Aorta (tissue), 5 donors: ENCODE results near the gene SCARB2. TPM values are rescaled to one million over a fixed set of nuclear protein-coding genes. Genes with fewer than 3 reads are reported as not detected.

ENCODE experiments used
- ATAC-seq: fragments of 200-7000 bp; cut with Tn5 transposase; one replicate; pipeline ENCODE4 v1.9.1; 2022; ENCODE audit warnings: moderate library complexity; ENCODE audit not compliant: low FRiP score
- DNase-seq, 2 donors: peaks; one replicate each; pipeline ENCODE4 v3.0.0-alpha.2; 2020
- H3K27ac ChIP-seq, 2 donors: one replicate each; pipeline ENCODE4 v1.5.1; 2013; ENCODE audit warnings: low read length in 2 of 2, mild to moderate bottlenecking in 2 of 2, moderate library complexity in 2 of 2, control low read depth in 1 of 2, inconsistent platforms in 1 of 2, low read depth in 1 of 2
- H3K27me3 ChIP-seq, 2 donors: one replicate each; pipeline ENCODE4 v1.6.1; 2013; ENCODE audit warnings: control low read depth in 1 of 2, low read length in 1 of 2, mild to moderate bottlenecking in 1 of 2, moderate library complexity in 1 of 2; ENCODE audit not compliant: insufficient read depth in 2 of 2, control insufficient read depth in 1 of 2
- H3K36me3 ChIP-seq, 2 donors: one replicate each; pipeline ENCODE4 v1.6.1; 2013; ENCODE audit warnings: control low read depth in 1 of 2, low read length in 1 of 2, mild to moderate bottlenecking in 1 of 2; ENCODE audit not compliant: insufficient read depth in 2 of 2, control insufficient read depth in 1 of 2
- H3K4me1 ChIP-seq, 2 donors: one replicate each; pipeline ENCODE4 v1.6.1; 2013; ENCODE audit warnings: low read length in 2 of 2, control low read depth in 1 of 2, mild to moderate bottlenecking in 1 of 2, moderate library complexity in 1 of 2; ENCODE audit not compliant: insufficient read depth in 2 of 2, control insufficient read depth in 1 of 2
- H3K4me3 ChIP-seq, 2 donors: one replicate each; pipeline ENCODE4 v1.5.1; 2013; ENCODE audit warnings: low read length in 2 of 2, control low read depth in 1 of 2, mild to moderate bottlenecking in 1 of 2
- H3K9me3 ChIP-seq: one replicate; pipeline ENCODE4 v1.6.1; 2013; ENCODE audit warnings: mild to moderate bottlenecking, low read length; ENCODE audit not compliant: control insufficient read depth
- WGBS, 2 donors: extraction: QIAGEN DNeasy Blood & Tissue Kit; methylation state at CpG; one replicate each; pipeline ENCODE4 v1.1.7; 2013; 5-methylcytosine and 5-hydroxymethylcytosine counted together
- intact Hi-C, 2 donors: fragments of 100-400 bp; cut with DNase I; formaldehyde crosslinking; loops; one replicate each; pipeline versions ENCODE4 v1.14.2 to v1.15.0; 2022
- polyA plus RNA-seq, 2 donors: library from polyadenylated mRNA; stranded (reverse); fragments of 200-250 nt; gene quantifications; one replicate each; pipeline ENCODE4 v1.2.3, GENCODE V29; 2013
- total RNA-seq, 2 donors: library from RNA; stranded (reverse); fragmentation: NEBNext Ultra II Directional; extraction: Animal tissue kit (Norgen Biotek cat#: 25700); gene quantifications; one replicate each; pipeline ENCODE4 v1.2.1, GENCODE V29; 2021
- donor health status: healthy with polysubstance abuse.
- donor health status: Bipolar disorder and iron deficiency.
- donor health status: DM: no; HTN: no; CAD: no.
- donor health status: DM: no; HTN: no; CAD: no.
- donor health status: DM: yes; HTN: yes; CAD: no.

Gene SCARB2
- total and polyA plus RNA-seq, 4 donors, result 44.3 to 154 (median 106) TPM

DNA sequence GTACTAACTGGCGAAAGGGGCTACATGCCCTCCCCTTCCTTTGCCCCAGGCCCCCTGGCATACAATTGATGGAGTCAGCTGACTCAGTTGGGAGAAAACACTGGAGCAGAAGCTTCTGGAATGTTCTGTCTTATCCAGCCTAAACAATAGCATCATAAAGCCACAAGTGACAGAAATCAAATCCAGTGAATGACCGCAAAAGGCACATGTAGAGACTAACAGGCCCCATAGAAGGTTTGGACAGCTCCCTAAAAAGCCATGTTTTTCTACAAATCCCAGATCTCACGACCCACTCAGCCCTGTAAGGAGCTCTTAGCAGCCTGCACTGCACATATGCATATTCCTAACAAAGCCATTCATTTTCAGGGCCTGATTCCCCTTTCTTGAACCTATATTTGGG lies 25.1 kb downstream of the SCARB2 start:
- ATAC-seq (no peak), DNase-seq (no peak)
- H3K9me3 ChIP-seq, result no peaks in the 10 kb centered on the region
- intact Hi-C loops, result loop anchor here in 1 of 2 donors (10.0 kb wide), 2 partner anchors 116 to 246 kb away; partner anchors contain the start of genes SHROOM3 and STBD1
- H3K27ac ChIP-seq, result peak overlapping the region in 1 of 2 donors; percentile 70
- no peak overlapping the region for H3K4me3 ChIP-seq
- peaks cover 2 to 3% of the 10 kb centered on the region in 2 donors for H3K36me3 ChIP-seq
- WGBS, 2 donors, result 11 to 19% methylated on average over 3 of the region's 3 CpGs
- no peaks in the 10 kb centered on the region for H3K27me3 ChIP-seq
- peaks cover 2% of the 10 kb centered on the region in 2 donors for H3K4me1 ChIP-seq

GRCh38 chr4:76188149-76188548 lies 25.5 kb downstream of the SCARB2 start:
- Histone ChIP-seq H3K9me3 (no peaks in the 10 kb centered on the region), H3K27ac (peak overlapping the region in 1 of 2 donors; percentile 70), H3K27me3 (no peaks in the 10 kb centered on the region), H3K4me1 (peaks cover 2% of the 10 kb centered on the region in 2 donors), H3K4me3 (no peak overlapping the region), H3K36me3 (peaks cover 2 to 6% of the 10 kb centered on the region in 2 donors)
- DNase-seq, result no peak
- no peak for ATAC-seq
- intact Hi-C loops, result loop anchor here in 1 of 2 donors (10.0 kb wide), 2 partner anchors 117 to 247 kb away; partner anchors contain the start of genes SHROOM3 and STBD1

GRCh38 chr4:76187152-76187551 lies 26.5 kb downstream of the SCARB2 start:
- Histone ChIP-seq H3K4me1 (peaks cover 2% of the 10 kb centered on the region in 2 donors), H3K36me3 (peaks cover 0 to 7% of the 10 kb centered on the region in 2 donors), H3K27ac (no peak overlapping the region), H3K27me3 (no peaks in the 10 kb centered on the region), H3K9me3 (no peaks in the 10 kb centered on the region), H3K4me3 (no peak overlapping the region)
- no peak for ATAC-seq
- intact Hi-C loops, result loop anchor here in 1 of 2 donors (10.0 kb wide), 2 partner anchors 118 to 248 kb away; partner anchors contain the start of genes SHROOM3 and STBD1
- WGBS, 2 donors, result 12 to 17% methylated on average over 3 of the region's 3 CpGs
- no peak for DNase-seq

GRCh38 chr4:76182463-76182862 lies 31.2 kb downstream of the SCARB2 start:
- no peak overlapping the region for H3K27ac ChIP-seq
- no peaks in the 10 kb centered on the region for H3K4me1 ChIP-seq
- no peaks in the 10 kb centered on the region for H3K27me3 ChIP-seq
- DNase-seq (no peak), ATAC-seq (no peak)
- no peaks in the 10 kb centered on the region for H3K9me3 ChIP-seq
- H3K4me3 ChIP-seq, result no peak overlapping the region
- WGBS, 2 donors, result 95 to 97% methylated on average over 5 of the region's 5 CpGs
- intact Hi-C loops, result loop anchor here (5.0 to 10.0 kb wide), 3 partner anchors 122 to 252 kb away; partner anchors contain the start of genes STBD1 (in 2 of the 2) and SHROOM3 (in 1 of the 2)
- peaks cover 0 to 7% of the 10 kb centered on the region in 2 donors for H3K36me3 ChIP-seq

DNA sequence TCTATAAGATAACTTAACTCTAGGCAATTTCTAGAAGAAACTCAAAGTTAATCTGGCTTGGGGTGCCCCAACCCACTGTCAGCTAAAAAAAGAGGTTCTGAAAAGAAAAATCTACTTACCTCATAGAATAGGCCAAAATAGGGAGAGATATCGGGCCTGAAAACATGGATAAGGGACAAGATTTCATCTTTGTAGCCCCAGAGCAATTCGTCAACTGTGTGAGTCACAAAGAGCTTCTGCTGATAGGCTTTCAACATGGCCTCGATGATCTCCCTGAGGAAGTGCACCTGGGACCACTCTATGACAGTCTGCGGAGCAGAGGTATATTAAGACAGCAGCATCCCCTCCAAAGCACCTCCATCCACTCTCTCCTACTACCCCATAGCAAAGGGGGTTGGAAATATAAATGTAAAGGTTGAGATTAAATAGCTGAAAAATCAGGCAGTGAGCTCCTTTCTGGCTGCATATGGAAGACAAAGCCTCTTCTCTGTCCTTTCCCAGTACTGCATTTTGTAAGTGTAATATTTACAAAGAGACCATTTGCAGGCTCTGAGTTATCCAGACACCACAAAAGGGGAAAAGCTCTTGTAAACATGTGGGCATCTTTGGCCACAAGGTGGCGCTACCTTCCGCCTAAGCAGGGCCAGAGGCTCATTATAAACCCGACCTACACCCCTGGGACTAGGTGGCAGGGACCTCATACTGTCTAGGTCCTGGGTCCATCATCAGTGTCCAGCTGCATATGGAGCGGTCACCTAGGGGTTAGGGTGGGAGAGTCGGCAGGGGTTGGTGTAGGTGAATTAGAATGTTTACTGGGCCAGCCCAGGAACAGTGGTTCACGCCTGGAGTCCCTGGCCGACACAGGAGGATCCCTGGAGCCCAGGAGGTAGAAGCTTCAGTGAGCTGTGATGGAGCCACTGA lies 34.0 kb downstream of the SCARB2 start:
- no peak overlapping the region for H3K27ac ChIP-seq
- peak; percentile 89 for ATAC-seq

GRCh38 chr4:76178296-76178695 lies 35.3 kb downstream of the SCARB2 start:
- intact Hi-C loops, result loop anchor here (5.0 to 10.0 kb wide), 2 partner anchors 249 to 327 kb away; no protein-coding TSS in a partner anchor
- Histone ChIP-seq H3K27ac (no peak overlapping the region), H3K36me3 (peaks cover under 1 to 7% of the 10 kb centered on the region in 2 donors), H3K4me1 (no peaks in the 10 kb centered on the region), H3K9me3 (no peaks in the 10 kb centered on the region), H3K27me3 (no peaks in the 10 kb centered on the region), H3K4me3 (no peak overlapping the region)
- no peak for ATAC-seq
- 48 to 65% methylated on average over 2 of the region's 2 CpGs for WGBS, 2 donors
- DNase-seq, result no peak

More for the DNA sequence above, 34.0 kb downstream of the SCARB2 start:
- intact Hi-C loops, result loop anchor here (5.0 to 10.0 kb wide), 5 partner anchors 125 to 325 kb away; partner anchors contain the start of genes STBD1 (in 2 of the 2) and SHROOM3 (in 1 of the 2)
- H3K27me3 ChIP-seq, result no peaks in the 10 kb centered on the region
- WGBS, 2 donors, result 60% methylated on average over 11 of the region's 11 CpGs
- H3K4me3 ChIP-seq, result no peak overlapping the region
- peaks cover 0 to 8% of the 10 kb centered on the region in 2 donors for H3K36me3 ChIP-seq
- no peaks in the 10 kb centered on the region for H3K4me1 ChIP-seq
- peak; percentile 90 to 95 for DNase-seq
- no peaks in the 10 kb centered on the region for H3K9me3 ChIP-seq

GRCh38 chr4:76177709-76178108 lies 35.9 kb downstream of the SCARB2 start:
- Histone ChIP-seq H3K4me1 (no peaks in the 10 kb centered on the region), H3K36me3 (peaks cover 2 to 4% of the 10 kb centered on the region in 2 donors), H3K4me3 (no peak overlapping the region), H3K27ac (no peak overlapping the region), H3K9me3 (no peaks in the 10 kb centered on the region), H3K27me3 (no peaks in the 10 kb centered on the region)
- no peak for ATAC-seq
- intact Hi-C loops, result loop anchor here (5.0 to 10.0 kb wide), 2 partner anchors 250 to 327 kb away; no protein-coding TSS in a partner anchor
- DNase-seq, result no peak

DNA sequence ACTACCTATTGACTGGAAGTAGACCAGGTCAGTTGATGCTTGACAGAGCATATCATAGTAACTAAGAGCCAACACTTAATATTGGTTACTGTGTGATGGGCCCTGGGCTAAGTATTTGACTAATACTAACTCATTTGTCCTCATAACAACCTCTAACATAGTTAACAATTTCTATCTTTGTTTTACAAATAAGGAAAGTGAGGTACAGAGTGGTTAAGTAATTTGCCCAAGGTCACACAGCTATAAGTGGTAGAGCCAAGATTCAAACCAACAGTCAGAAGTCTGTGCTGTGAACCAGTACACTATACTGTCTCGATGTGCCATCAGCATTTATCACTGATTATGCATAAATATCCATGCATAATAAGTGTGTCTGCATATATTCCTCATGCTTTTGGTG lies 38.3 kb downstream of the SCARB2 start:
- Histone ChIP-seq H3K9me3 (no peaks in the 10 kb centered on the region), H3K4me1 (no peaks in the 10 kb centered on the region), H3K27ac (no peak overlapping the region), H3K4me3 (no peak overlapping the region), H3K27me3 (no peaks in the 10 kb centered on the region), H3K36me3 (peaks cover 2 to 4% of the 10 kb centered on the region in 2 donors)
- DNase-seq, result no peak
- 95 to 100% methylated on average over 1 of the region's 1 CpG for WGBS, 2 donors
- ATAC-seq, result no peak
- intact Hi-C loops, result loop anchor here (5.0 to 10.0 kb wide), 2 partner anchors 252 to 329 kb away; no protein-coding TSS in a partner anchor
